Esophagus (tissue), 2 donors: ENCODE results near the gene CDX1. TPM values are rescaled to one million over a fixed set of nuclear protein-coding genes. Genes with fewer than 3 reads are reported as not detected.

Experiments
- H3K27ac ChIP-seq, 2 donors: one replicate each; pipeline ENCODE4 v1.5.1; 2013; ENCODE audit warnings: low read depth in 2 of 2, mild to moderate bottlenecking in 2 of 2, inconsistent platforms in 1 of 2, low read length in 1 of 2, moderate library complexity in 1 of 2
- H3K27me3 ChIP-seq, 2 donors: one replicate each; pipeline ENCODE4 v1.6.1; 2013; ENCODE audit warnings: low read length in 2 of 2, control low read depth in 1 of 2, mild to moderate bottlenecking in 1 of 2; ENCODE audit not compliant: insufficient read depth in 2 of 2, control insufficient read depth in 1 of 2
- H3K36me3 ChIP-seq, 2 donors: one replicate each; pipeline ENCODE4 v1.6.1; 2013; ENCODE audit warnings: low read length in 1 of 2; ENCODE audit not compliant: control insufficient read depth in 2 of 2, insufficient read depth in 2 of 2
- H3K4me1 ChIP-seq, 2 donors: one replicate each; pipeline ENCODE4 v1.6.1; 2013; ENCODE audit warnings: low read length in 1 of 2; ENCODE audit not compliant: control insufficient read depth in 2 of 2, insufficient read depth in 2 of 2
- H3K4me3 ChIP-seq, 2 donors: one replicate each; pipeline ENCODE4 v1.5.1; 2013; ENCODE audit warnings: low read length in 2 of 2, mild to moderate bottlenecking in 2 of 2, low read depth in 1 of 2, moderate library complexity in 1 of 2
- H3K9me3 ChIP-seq, 2 donors: one replicate each; pipeline ENCODE4 v1.6.1; 2013; ENCODE audit warnings: mild to moderate bottlenecking in 2 of 2, low read depth in 1 of 2, low read length in 1 of 2, moderate library complexity in 1 of 2; ENCODE audit not compliant: control insufficient read depth in 2 of 2, insufficient read depth in 1 of 2
- whole genome bisulfite sequencing, 2 donors: extraction: QIAGEN DNeasy Blood & Tissue Kit; methylation state at CpG; one replicate each; pipeline ENCODE4 v1.1.7; 2013; 5-methylcytosine and 5-hydroxymethylcytosine counted together
- polyA plus RNA-seq, 2 donors: library from polyadenylated mRNA; stranded (reverse); fragments of 200-250 nt; gene quantifications; one replicate each; pipeline ENCODE4 v1.2.3, GENCODE V29; 2013
- donor health status: healthy with polysubstance abuse.
- donor health status: Bipolar disorder and iron deficiency.

Gene CDX1
- polyA plus RNA-seq, 2 donors: 0.08 TPM; not detected in 1

- Histone ChIP-seq H3K4me1 (peaks cover 3 to 18% of the 10 kb centered on the region in 2 donors), H3K4me3 (no peak overlapping the region)
- WGBS, 2 donors: 64 to 74% methylated on average over 20 of the region's 20 CpGs
Observed at GRCh38 chr5:150143350-150144245, 23.0 kb upstream of the CDX1 start.

GRCh38 chr5:150144246-150144801 lies 22.3 kb upstream of the CDX1 start:
- H3K27ac ChIP-seq: peak overlapping the region; percentile 80 to 88
- no peak overlapping the region for H3K4me3 ChIP-seq
- no peaks in the 10 kb centered on the region for H3K9me3 ChIP-seq
- H3K36me3 ChIP-seq: no peaks in the 10 kb centered on the region
- WGBS, 2 donors: 61 to 66% methylated on average over 14 of the region's 14 CpGs
- H3K4me1 ChIP-seq: peaks cover 3 to 18% of the 10 kb centered on the region in 2 donors
- H3K27me3 ChIP-seq: no peaks in the 10 kb centered on the region

More at GRCh38 chr5:150143350-150144245, 23.0 kb upstream of the CDX1 start:
- no peaks in the 10 kb centered on the region for H3K9me3 ChIP-seq
- H3K27ac ChIP-seq: peak overlapping the region; percentile 80 to 88
- H3K27me3 ChIP-seq: no peaks in the 10 kb centered on the region
- no peaks in the 10 kb centered on the region for H3K36me3 ChIP-seq

- no peak overlapping the region for H3K4me3 ChIP-seq
- WGBS, 2 donors: 40 to 50% methylated on average over 4 of the region's 4 CpGs
- no peaks in the 10 kb centered on the region for H3K27me3 ChIP-seq
- peak overlapping the region; percentile 63 to 80 for H3K27ac ChIP-seq
- H3K4me1 ChIP-seq: peaks cover 3 to 18% of the 10 kb centered on the region in 2 donors
- no peaks in the 10 kb centered on the region for H3K36me3 ChIP-seq
- no peaks in the 10 kb centered on the region for H3K9me3 ChIP-seq
Observed at GRCh38 chr5:150144879-150145278, 21.7 kb upstream of the CDX1 start.

GRCh38 chr5:150146235-150146634 lies 20.3 kb upstream of the CDX1 start:
- no peaks in the 10 kb centered on the region for H3K27me3 ChIP-seq
- H3K4me1 ChIP-seq: peaks cover 0 to 8% of the 10 kb centered on the region in 2 donors
- no peaks in the 10 kb centered on the region for H3K36me3 ChIP-seq
- H3K9me3 ChIP-seq: no peaks in the 10 kb centered on the region
- H3K4me3 ChIP-seq: no peak overlapping the region
- no peak overlapping the region for H3K27ac ChIP-seq
- 83 to 84% methylated on average over 5 of the region's 5 CpGs for WGBS, 2 donors

GRCh38 chr5:150146862-150147601 lies 19.5 kb upstream of the CDX1 start:
- H3K27ac ChIP-seq: peak overlapping the region in 1 of 2 donors; percentile 36
- no peaks in the 10 kb centered on the region for H3K9me3 ChIP-seq
- 79 to 80% methylated on average over 14 of the region's 14 CpGs for WGBS, 2 donors
- H3K4me1 ChIP-seq: peaks cover 0 to 3% of the 10 kb centered on the region in 2 donors
- no peak overlapping the region for H3K4me3 ChIP-seq
- no peaks in the 10 kb centered on the region for H3K36me3 ChIP-seq
- H3K27me3 ChIP-seq: no peaks in the 10 kb centered on the region

GRCh38 chr5:150147670-150148069 lies 18.9 kb upstream of the CDX1 start:
- Histone ChIP-seq H3K4me3 (no peak overlapping the region), H3K36me3 (no peaks in the 10 kb centered on the region), H3K9me3 (no peaks in the 10 kb centered on the region), H3K4me1 (peaks cover 0 to 2% of the 10 kb centered on the region in 2 donors), H3K27ac (peak overlapping the region; percentile 22 to 36), H3K27me3 (no peaks in the 10 kb centered on the region)
- 72 to 75% methylated on average over 7 of the region's 7 CpGs for WGBS, 2 donors

GRCh38 chr5:150148117-150148927 lies 18.3 kb upstream of the CDX1 start:
- Histone ChIP-seq H3K27me3 (no peaks in the 10 kb centered on the region), H3K36me3 (no peaks in the 10 kb centered on the region), H3K4me1 (no peaks in the 10 kb centered on the region), H3K27ac (peak overlapping the region; percentile 22 to 23), H3K4me3 (no peak overlapping the region), H3K9me3 (peaks cover 0 to 1% of the 10 kb centered on the region in 2 donors)
- 82 to 87% methylated on average over 11 of the region's 11 CpGs for WGBS, 2 donors

GRCh38 chr5:150149618-150150017 lies 17.0 kb upstream of the CDX1 start:
- Histone ChIP-seq H3K4me3 (no peak overlapping the region), H3K36me3 (no peaks in the 10 kb centered on the region), H3K27ac (no peak overlapping the region), H3K27me3 (no peaks in the 10 kb centered on the region), H3K4me1 (no peaks in the 10 kb centered on the region), H3K9me3 (peaks cover 0 to 1% of the 10 kb centered on the region in 2 donors)
